Loucy (cell line): ENCODE results near the gene GUCA2A.

Source experiments
- H2AFZ ChIP-seq: fragments of 200-600 bp; sonication (generic); 2 replicates; pipeline ENCODE4 v1.6.0; 2016; ENCODE audit warnings: antibody characterized with exemption, mild to moderate bottlenecking, low read length, moderate library complexity
- H3F3A ChIP-seq: fragments of 200-600 bp; 2 replicates; pipeline ENCODE4 v1.6.0; 2016; ENCODE audit warnings: antibody characterized with exemption, low read depth, mild to moderate bottlenecking
- H3K27me3 ChIP-seq: fragments of 200-600 bp; sonication (generic); 2 replicates; pipeline ENCODE4 v1.6.1; 2014; ENCODE audit warnings: low read length, mild to moderate bottlenecking; ENCODE audit not compliant: insufficient read depth, poor library complexity, severe bottlenecking
- H3K36me3 ChIP-seq: fragments of 200-600 bp; sonication (generic); 2 replicates; pipeline ENCODE4 v1.6.1; 2016; ENCODE audit warnings: low read length; ENCODE audit not compliant: insufficient read depth
- H3K4me1 ChIP-seq: fragments of 200-600 bp; sonication (generic); 2 replicates; pipeline ENCODE4 v1.5.1; 2014; ENCODE audit warnings: low read length, mild to moderate bottlenecking; ENCODE audit not compliant: insufficient read depth, poor library complexity, severe bottlenecking
- H3K4me2 ChIP-seq: fragments of 200-600 bp; sonication (generic); 2 replicates; pipeline ENCODE4 v1.6.0; 2014; ENCODE audit warnings: antibody characterized with exemption, low read length, low read depth, mild to moderate bottlenecking; ENCODE audit not compliant: poor library complexity, severe bottlenecking
- H3K4me3 ChIP-seq: fragments of 200-600 bp; sonication (generic); 2 replicates; pipeline ENCODE4 v1.5.1; 2014; ENCODE audit warnings: low read length, mild to moderate bottlenecking, mixed read lengths; ENCODE audit not compliant: poor library complexity, severe bottlenecking
- H3K79me2 ChIP-seq: fragments of 200-600 bp; sonication (generic); 2 replicates; pipeline ENCODE4 v1.6.1; 2014; ENCODE audit warnings: low read length; ENCODE audit not compliant: insufficient read depth
- H3K9ac ChIP-seq: fragments of 200-600 bp; sonication (generic); 2 replicates; pipeline ENCODE4 v1.6.0; 2014; ENCODE audit warnings: mild to moderate bottlenecking, low read depth, low read length, moderate library complexity; ENCODE audit not compliant: poor library complexity, severe bottlenecking
- H3K9me2 ChIP-seq: fragments of 200-600 bp; sonication (generic); replicated peaks from 2 replicates; pipeline ENCODE4 v1.6.1; 2016; ENCODE audit warnings: low read depth, low read length, mixed read lengths
- H3K9me3 ChIP-seq: fragments of 200-600 bp; sonication (generic); 2 replicates; pipeline ENCODE4 v1.6.1; 2014; ENCODE audit warnings: mild to moderate bottlenecking, antibody characterized with exemption, low read length, low read depth; ENCODE audit not compliant: insufficient read depth
- H4K20me1 ChIP-seq: fragments of 200-600 bp; sonication (generic); 2 replicates; pipeline ENCODE4 v1.6.0; 2014; ENCODE audit warnings: antibody characterized with exemption, low read length, mild to moderate bottlenecking; ENCODE audit not compliant: insufficient read depth, poor library complexity, severe bottlenecking
- CTCF ChIP-seq: fragments of 200-600 bp; sonication (generic); conservative IDR thresholded peaks from 2 replicates; pipeline ENCODE4 v1.5.1; 2014; ENCODE audit warnings: mild to moderate bottlenecking, antibody characterized with exemption, low read length
- EZH2phosphoT487 ChIP-seq: fragments of 200-600 bp; IDR thresholded peaks from 2 replicates; pipeline ENCODE4 v1.6.1; 2018; ENCODE audit warnings: antibody characterized with exemption, mild to moderate bottlenecking, moderate library complexity, borderline replicate concordance

The GUCA2A gene

GRCh38 chr1:42198251-42198650 lies 33.7 kb upstream of the GUCA2A start:
- H3K4me2 ChIP-seq: no peak overlapping the region
- H3K9me3 ChIP-seq: peaks cover 7% of the 10 kb centered on the region; the same call in 1 of the 2 replicates
- TF ChIP-seq EZH2phosphoT487: no peak
- TF ChIP-seq CTCF: no peak
- peaks cover 91% of the 10 kb centered on the region for H3K36me3 ChIP-seq
- no peak overlapping the region for H2AFZ ChIP-seq
- H3K4me1 ChIP-seq: no peaks in the 10 kb centered on the region
- no peak overlapping the region for H3K4me3 ChIP-seq
- H4K20me1 ChIP-seq: no peaks in the 10 kb centered on the region
- no peaks in the 10 kb centered on the region for H3K9me2 ChIP-seq
- H3F3A ChIP-seq: no peaks in the 10 kb centered on the region
- peaks cover 4% of the 10 kb centered on the region; the same call in 1 of the 2 replicates for H3K79me2 ChIP-seq
- no peaks in the 10 kb centered on the region for H3K27me3 ChIP-seq
- H3K9ac ChIP-seq: no peak overlapping the region

GRCh38 chr1:42195841-42196240 lies 31.3 kb upstream of the GUCA2A start:
- H3K9me3 ChIP-seq: no peaks in the 10 kb centered on the region
- H3K9ac ChIP-seq: no peak overlapping the region
- no peaks in the 10 kb centered on the region for H3K9me2 ChIP-seq
- TF ChIP-seq CTCF (no peak), EZH2phosphoT487 (no peak)
- H3K27me3 ChIP-seq: no peaks in the 10 kb centered on the region
- no peaks in the 10 kb centered on the region for H3K4me1 ChIP-seq
- no peak overlapping the region for H2AFZ ChIP-seq
- H3F3A ChIP-seq: no peaks in the 10 kb centered on the region
- H3K36me3 ChIP-seq: peaks cover 83% of the 10 kb centered on the region
- H3K4me2 ChIP-seq: no peak overlapping the region
- peaks cover 4% of the 10 kb centered on the region; the same call in 1 of the 2 replicates for H3K79me2 ChIP-seq
- H4K20me1 ChIP-seq: no peaks in the 10 kb centered on the region
- no peak overlapping the region for H3K4me3 ChIP-seq

GRCh38 chr1:42192106-42192505 lies 27.6 kb upstream of the GUCA2A start:
- TF ChIP-seq EZH2phosphoT487 (no peak), CTCF (no peak)
- H3K9me2 ChIP-seq: no peaks in the 10 kb centered on the region
- no peaks in the 10 kb centered on the region for H4K20me1 ChIP-seq
- no peaks in the 10 kb centered on the region for H3K9me3 ChIP-seq
- H3K4me2 ChIP-seq: no peak overlapping the region
- H3K27me3 ChIP-seq: no peaks in the 10 kb centered on the region
- H2AFZ ChIP-seq: no peak overlapping the region
- H3K79me2 ChIP-seq: peaks cover 4% of the 10 kb centered on the region; the same call in 1 of the 2 replicates
- peaks cover 90% of the 10 kb centered on the region for H3K36me3 ChIP-seq
- H3K9ac ChIP-seq: no peak overlapping the region
- no peaks in the 10 kb centered on the region for H3K4me1 ChIP-seq
- H3K4me3 ChIP-seq: no peak overlapping the region
- no peaks in the 10 kb centered on the region for H3F3A ChIP-seq
